Measurements from ENCODE around the gene RNASE8.

- TF ChIP-seq POLR2A (IDR thresholded peaks at IDR 0.05; ENCODE audit: low read depth, low read length) (no peak), POLR2AphosphoS5 (IDR thresholded peaks at IDR 0.05; ENCODE audit: low read depth, low read length) (no peak), TAF1 (IDR thresholded peaks at IDR 0.05; ENCODE audit: borderline replicate concordance, low read depth, low read length) (no peak)
Observed at GRCh38 chr14:21015312-21015711, 42.3 kb upstream of the RNASE8 start.
